Activated CD4-positive, alpha-beta T cell treated with anti-CD3 and anti-CD28 coated beads, Interleukin-10, Interleukin-2, amounts not matched to agents 100 ng/mL and 50 ng/mL, durations not matched to agents 16 hours and 8 hours (primary cell): ENCODE data around the gene METTL24.

Source experiments
- DNase-seq: peaks from one replicate; pipeline ENCODE4 v3.0.0-alpha.2; 2020

Gene METTL24

GRCh38 chr6:110357664-110358552, at the start of gene METTL24:
METTL24 (minus strand) TSS chr6:110358349; CDS start chr6:110358272, 77 bp downstream.
- DNase-seq = no peak

DNA sequence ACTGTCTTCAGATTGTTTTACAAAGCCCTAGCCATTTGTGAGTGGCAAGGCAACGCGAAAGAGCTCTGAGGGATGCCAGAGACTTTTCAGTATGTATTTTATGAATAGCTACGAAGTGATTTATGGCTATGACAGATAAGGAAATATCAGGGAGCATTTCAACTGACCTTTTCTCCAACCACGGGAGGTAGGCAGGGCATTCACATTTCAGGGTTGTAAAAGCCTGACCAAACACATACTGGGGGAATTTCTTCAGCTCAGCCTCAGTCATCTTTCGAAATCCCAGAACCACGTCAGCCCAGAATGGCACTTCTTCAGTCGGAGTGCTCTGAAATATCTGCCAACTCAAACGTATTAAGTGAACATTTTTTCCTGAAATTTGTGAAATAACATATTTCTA, 46.5 kb upstream of the METTL24 start:
- DNase-seq = no peak

- DNase-seq = no peak
Observed at GRCh38 chr6:110401585-110402176, 43.5 kb upstream of the METTL24 start.

DNA sequence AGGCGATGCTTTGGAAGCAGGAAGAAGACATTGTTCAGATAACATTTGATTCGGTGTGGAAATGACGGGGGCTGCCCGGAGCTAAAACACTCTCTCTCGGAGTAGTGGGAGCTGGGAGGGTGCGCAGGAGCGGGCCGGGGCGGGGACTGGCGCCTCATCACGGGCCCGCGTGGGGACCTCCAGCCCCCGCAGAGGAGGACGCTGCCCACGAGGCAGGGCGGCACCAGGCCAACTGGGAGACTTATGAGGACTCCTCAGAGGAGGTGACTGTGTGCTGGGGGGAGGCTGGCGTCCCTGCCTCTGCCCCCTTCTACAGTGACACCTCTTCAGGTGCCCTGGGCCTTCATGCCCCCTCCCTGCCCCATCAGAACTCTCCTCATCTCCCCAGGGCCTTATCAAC, 42.1 kb upstream of the METTL24 start:
- DNase-seq = no peak

- no peak for DNase-seq
Observed at GRCh38 chr6:110399219-110400071, 41.3 kb upstream of the METTL24 start.

DNA sequence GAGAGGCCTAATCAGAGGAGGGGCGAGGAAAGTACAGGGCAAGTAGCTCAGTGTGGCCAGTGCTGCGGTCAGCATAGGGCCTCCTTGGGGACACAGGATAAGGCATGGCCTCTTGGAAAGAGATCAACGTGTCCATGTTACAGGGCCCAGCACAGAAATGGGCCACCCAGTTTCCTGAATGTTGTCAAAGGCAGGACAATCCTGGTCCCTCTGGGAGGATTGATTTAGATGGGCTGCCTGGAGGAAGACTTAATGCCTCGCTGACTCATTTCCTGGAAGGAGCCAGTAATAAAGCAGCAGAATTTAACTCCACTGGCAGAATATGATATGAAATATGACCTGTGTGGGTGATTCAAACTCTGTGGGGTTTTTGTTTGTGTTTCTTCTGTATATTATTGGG, 40.6 kb upstream of the METTL24 start:
- no peak for DNase-seq

GRCh38 chr6:110395221-110395620, 37.1 kb upstream of the METTL24 start:
- no peak for DNase-seq

- no peak for DNase-seq
Observed at GRCh38 chr6:110394409-110394808, 36.3 kb upstream of the METTL24 start.

DNA sequence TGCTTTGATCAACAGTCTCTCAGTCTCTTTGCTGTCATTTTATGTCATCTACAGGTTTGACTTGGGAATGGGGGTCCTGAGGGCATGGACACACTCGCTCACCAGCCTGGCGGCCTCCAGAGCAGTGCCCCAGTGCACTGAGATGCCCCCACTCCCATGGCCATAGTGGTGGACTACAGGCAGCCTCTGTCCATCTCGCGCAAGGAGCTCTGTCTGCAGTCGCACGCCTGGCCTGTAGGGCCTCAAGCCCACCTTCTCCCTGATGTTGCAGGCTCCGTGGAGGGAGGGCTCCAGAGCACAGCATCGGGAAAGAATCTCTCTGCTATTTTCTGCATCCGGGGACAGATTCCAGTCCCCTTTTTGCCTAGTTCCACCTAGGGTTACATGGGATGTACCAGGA, 34.6 kb upstream of the METTL24 start:
- DNase-seq = no peak

- DNase-seq = no peak
Observed at GRCh38 chr6:110390404-110390803, 32.3 kb upstream of the METTL24 start.

GRCh38 chr6:110389689-110390382, 31.7 kb upstream of the METTL24 start:
- no peak for DNase-seq

- DNase-seq = no peak
Observed at GRCh38 chr6:110387986-110388385, 29.8 kb upstream of the METTL24 start.

GRCh38 chr6:110385458-110385863, 27.3 kb upstream of the METTL24 start:
- no peak for DNase-seq

DNA sequence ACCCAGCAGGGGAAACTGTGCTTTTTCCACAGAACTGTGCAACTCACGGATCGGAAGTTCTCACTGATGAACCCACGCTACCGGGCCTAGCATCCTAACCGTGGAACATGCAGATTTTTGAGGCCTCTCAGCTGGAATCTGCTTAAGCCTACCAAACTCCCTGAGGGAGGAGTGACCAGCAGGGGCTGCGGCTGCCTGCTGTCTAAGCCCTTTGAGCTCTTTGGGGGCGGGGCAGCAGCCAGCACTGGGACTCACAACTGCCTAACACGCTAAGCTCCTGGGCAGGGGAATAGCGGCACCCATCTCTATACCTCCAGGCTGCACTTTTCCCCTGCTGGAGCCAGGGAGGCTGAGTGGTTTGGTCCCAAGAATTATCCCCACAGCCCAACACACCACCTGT, 20.4 kb upstream of the METTL24 start:
- no peak for DNase-seq

- no peak for DNase-seq
Observed at GRCh38 chr6:110369066-110369465, 10.9 kb upstream of the METTL24 start.

DNA sequence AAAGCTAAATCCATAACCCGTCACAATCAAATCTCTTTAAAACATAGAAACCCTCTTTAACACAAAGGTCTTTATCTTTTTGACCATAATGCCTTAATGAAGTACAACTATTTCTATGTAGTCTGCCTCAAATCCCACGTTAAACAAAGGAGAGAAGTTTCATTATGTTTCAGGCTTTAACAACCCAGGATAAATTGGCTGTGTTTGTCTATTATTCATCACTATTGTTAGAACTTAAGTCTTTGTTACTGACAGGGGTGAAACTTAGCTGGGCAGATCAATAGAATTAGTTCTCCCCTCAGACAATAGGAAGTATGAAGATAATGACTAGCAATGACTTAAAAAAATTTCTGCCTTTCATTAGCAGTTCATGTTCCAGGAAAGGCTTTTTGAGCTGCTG, 10.1 kb upstream of the METTL24 start:
- DNase-seq = no peak

DNA sequence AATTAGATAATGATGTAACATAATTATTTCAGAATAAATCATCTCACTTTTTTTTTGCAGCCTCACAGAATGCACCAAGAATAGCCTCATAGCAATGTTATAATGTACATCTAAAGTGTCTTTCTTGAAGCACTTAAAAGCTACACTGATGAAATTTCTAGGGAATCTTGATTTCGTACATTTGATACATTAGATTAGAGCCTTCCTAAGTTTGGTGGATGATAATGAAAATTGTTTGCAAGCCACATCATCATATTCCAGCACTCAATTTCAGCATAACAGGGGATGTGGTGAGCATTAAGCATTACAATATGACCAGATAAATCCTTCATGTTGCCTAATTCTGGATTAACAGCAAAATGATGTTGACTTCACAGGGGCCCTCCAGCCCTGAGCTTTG, 9.7 kb upstream of the METTL24 start:
- no peak for DNase-seq

DNA sequence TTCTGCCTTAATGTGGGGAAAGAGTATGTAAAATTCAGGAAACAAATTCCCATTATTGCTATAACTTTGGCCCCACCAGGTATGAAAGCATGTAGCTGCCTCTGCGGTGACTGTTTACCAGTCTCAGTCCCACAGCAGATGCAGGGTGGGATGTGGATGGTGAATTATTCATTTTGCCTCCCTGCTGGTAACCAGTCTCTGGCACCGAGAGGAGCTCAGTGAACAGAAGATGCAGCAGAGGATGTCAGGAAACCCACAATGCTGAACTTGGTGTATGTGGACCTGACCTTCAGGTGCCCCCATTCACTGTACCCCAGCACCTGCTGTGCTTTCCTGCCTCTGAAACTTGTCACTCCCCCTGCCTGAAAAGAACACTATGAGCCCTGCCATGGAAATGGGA, 8.8 kb upstream of the METTL24 start:
- DNase-seq = no peak

DNA sequence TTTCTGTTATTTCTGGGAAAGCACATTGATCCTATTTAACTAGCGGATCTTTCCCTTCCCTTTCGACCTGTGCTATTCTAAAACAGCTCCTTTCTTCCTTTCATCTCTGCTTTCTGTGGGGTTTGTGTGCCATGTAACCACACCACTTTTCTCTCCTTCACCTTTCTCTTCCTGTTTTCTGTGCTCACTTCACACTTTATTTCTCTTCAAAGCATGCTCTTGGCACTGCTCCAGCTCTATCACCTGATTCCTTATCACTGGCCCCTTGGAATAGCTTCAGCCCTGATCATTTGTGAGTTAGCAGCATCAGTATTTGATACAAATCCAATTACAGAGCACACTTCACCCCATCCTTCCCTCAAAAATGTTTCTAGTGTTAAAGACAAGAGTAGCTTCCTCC, 8.1 kb upstream of the METTL24 start:
- DNase-seq = no peak

DNA sequence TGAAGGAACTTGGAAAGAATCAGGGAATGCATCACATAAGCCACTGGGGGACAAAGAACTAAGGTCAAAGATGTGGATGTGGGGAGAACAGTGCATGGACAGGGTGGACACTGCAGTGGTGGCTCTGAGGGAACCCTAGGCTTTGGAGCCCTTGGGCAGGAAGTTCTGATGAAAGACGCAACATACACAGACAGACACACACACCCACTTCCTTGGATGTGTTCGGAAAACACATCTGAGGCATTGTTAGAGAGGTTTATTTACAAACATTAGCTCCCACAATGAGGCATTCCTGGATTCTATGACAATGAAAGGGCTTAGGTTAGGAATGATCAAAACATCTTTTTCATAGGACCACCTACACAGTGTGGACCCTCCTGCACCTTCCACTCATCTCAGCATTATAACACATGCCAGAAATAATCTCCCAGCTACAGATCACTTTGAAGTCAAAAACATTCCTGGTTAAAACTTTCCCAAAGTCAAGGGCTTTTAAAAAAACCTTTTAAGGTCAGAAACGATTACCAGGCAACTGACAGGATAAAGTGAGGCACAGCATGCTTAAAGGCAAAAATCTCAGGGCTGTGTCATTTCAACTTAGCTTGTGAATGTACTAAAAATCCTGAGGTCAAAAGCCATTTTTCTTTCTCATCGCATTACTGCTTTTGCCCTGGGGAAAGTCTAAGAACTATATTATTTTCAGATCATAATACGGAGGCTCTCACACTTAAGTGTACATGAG, 6.4 kb upstream of the METTL24 start:
- no peak for DNase-seq

DNA sequence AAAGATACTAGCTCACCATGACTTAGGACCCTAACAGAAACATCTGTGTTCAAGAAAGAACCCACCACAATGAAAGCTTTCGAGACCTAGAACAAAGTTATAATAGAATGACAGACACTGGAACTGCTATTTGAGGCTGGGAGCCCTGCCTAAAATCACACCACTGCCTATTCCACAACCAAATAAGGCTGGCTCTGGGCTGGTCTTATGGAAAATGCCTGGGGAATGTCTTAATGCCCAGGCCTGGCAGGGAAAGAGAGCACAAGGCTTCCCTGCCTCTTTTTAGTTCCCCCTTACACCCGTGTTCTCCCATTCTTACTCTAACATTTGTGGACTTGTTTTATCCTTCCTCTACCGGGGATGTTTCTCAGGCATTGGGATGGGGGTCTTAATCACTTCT, 5.6 kb upstream of the METTL24 start:
- no peak for DNase-seq

DNA sequence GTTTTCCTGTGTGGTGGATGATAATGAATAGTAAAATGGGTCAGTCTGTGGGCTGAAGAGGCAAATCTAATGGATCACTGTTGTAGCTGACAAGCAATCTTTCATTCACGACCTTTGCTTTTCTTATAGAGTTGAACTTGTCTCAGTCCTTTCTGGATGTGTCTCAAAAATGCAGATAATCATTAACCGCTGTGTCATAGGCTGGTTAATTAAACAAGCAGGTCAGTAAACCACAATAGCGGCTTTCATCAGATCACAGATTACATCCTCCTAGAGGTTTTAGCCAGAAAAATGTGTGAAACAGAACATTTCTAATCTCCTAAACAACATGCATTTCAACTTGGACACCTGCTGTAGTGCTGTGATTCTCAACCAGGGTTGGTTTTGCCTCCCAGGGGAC, 2.5 kb upstream of the METTL24 start:
- no peak for DNase-seq
